ENCODE data around the gene TEDC2. TPM values are rescaled to one million over a fixed set of nuclear protein-coding genes. Genes with fewer than 3 reads are reported as not detected.
"Not testable (repeated sequence)": the region's sequence is repeated elsewhere in the genome, so short reads cannot be mapped to it uniquely, and the experiment has no call there.

TEDC2 gene
- total RNA-seq, 4 donors from 2014 or later = 1.8 to 7.0 TPM; not detected in 2

- no peaks in the 10 kb centered on the region for H3K9me3 ChIP-seq
- peaks cover 0 to 21% of the 10 kb centered on the region in 2 donors for H3K27me3 ChIP-seq
- no peak overlapping the region for H3K27ac ChIP-seq
- H3K4me3 ChIP-seq = no peak overlapping the region
- H3K4me1 ChIP-seq = peaks cover 0 to 24% of the 10 kb centered on the region in 2 donors
- TF ChIP-seq POLR2A (IDR thresholded peaks at IDR 0.05) = no peak
- TF ChIP-seq CTCF (IDR thresholded peaks at IDR 0.05) = no peak
- intact Hi-C loops (cut with DNase I; ENCODE audit: low total_unique reads) = no loop called here
- no peaks in the 10 kb centered on the region for H3K36me3 ChIP-seq
- DNase-seq = no peak
Observed at GRCh38 chr16:2476741-2477140, 16.8 kb downstream of the TEDC2 start.

GRCh38 chr16:2477327-2477726 lies 17.4 kb downstream of the TEDC2 start:
- no peak for DNase-seq
- Histone ChIP-seq H3K9me3 (no peaks in the 10 kb centered on the region), H3K4me3 (no peak overlapping the region), H3K27me3 (peaks cover 0 to 16% of the 10 kb centered on the region in 2 donors), H3K4me1 (peaks cover 0 to 22% of the 10 kb centered on the region in 2 donors), H3K27ac (no peak overlapping the region), H3K36me3 (no peaks in the 10 kb centered on the region)
- TF ChIP-seq CTCF (IDR thresholded peaks at IDR 0.05) (no peak), POLR2A (IDR thresholded peaks at IDR 0.05) (no peak)
- intact Hi-C loops (cut with DNase I; ENCODE audit: low total_unique reads) = no loop called here

- Histone ChIP-seq H3K27ac (no peak overlapping the region), H3K36me3 (no peaks in the 10 kb centered on the region), H3K27me3 (peaks cover 0 to 6% of the 10 kb centered on the region in 2 donors), H3K4me3 (no peak overlapping the region), H3K9me3 (no peaks in the 10 kb centered on the region), H3K4me1 (peaks cover 0 to 23% of the 10 kb centered on the region in 2 donors)
- no peak for TF ChIP-seq POLR2A (IDR thresholded peaks at IDR 0.05)
- no peak for TF ChIP-seq CTCF (IDR thresholded peaks at IDR 0.05)
- DNase-seq = no peak
- intact Hi-C loops (cut with DNase I; ENCODE audit: low total_unique reads) = no loop called here
Observed at GRCh38 chr16:2478279-2478678, 18.4 kb downstream of the TEDC2 start.

GRCh38 chr16:2479996-2480395 lies 20.1 kb downstream of the TEDC2 start:
- intact Hi-C loops (cut with DNase I; ENCODE audit: low total_unique reads); H3K27ac ChIP-seq; H3K27me3 ChIP-seq; H3K9me3 ChIP-seq; DNase-seq; H3K4me3 ChIP-seq; H3K36me3 ChIP-seq: not testable (repeated sequence)
- H3K4me1 ChIP-seq = peaks cover 0 to 19% of the 10 kb centered on the region in 2 donors

- intact Hi-C loops (cut with DNase I; ENCODE audit: low total_unique reads) = no loop called here
- no peaks in the 10 kb centered on the region for H3K9me3 ChIP-seq
- H3K27me3 ChIP-seq = no peaks in the 10 kb centered on the region
- TF ChIP-seq POLR2A (IDR thresholded peaks at IDR 0.05) (no peak), CTCF (IDR thresholded peaks at IDR 0.05) (no peak)
- no peak for DNase-seq
- peaks cover 0 to 12% of the 10 kb centered on the region in 2 donors for H3K4me1 ChIP-seq
- no peak overlapping the region for H3K27ac ChIP-seq
- H3K36me3 ChIP-seq = no peaks in the 10 kb centered on the region
- H3K4me3 ChIP-seq = no peak overlapping the region
Observed at GRCh38 chr16:2480948-2481347, 21.0 kb downstream of the TEDC2 start.

GRCh38 chr16:2481676-2482075 lies 21.8 kb downstream of the TEDC2 start:
- Histone ChIP-seq H3K4me3 (no peak overlapping the region), H3K9me3 (no peaks in the 10 kb centered on the region), H3K27ac (no peak overlapping the region), H3K36me3 (no peaks in the 10 kb centered on the region), H3K4me1 (peaks cover 0 to 11% of the 10 kb centered on the region in 2 donors), H3K27me3 (no peaks in the 10 kb centered on the region)
- intact Hi-C loops (cut with DNase I; ENCODE audit: low total_unique reads) = no loop called here
- no peak for DNase-seq
- TF ChIP-seq POLR2A (IDR thresholded peaks at IDR 0.05) (no peak), CTCF (IDR thresholded peaks at IDR 0.05) (no peak)

Measured in uterus (tissue), 4 donors.